MM.1S (cell line): ENCODE results near the gene TMPRSS11F.
A peak's percentile ranks its signal among the peaks of the same experiment; 100 is the strongest.
"Not testable (repeated sequence)": the region's sequence is repeated elsewhere in the genome, so short reads cannot be mapped to it uniquely, and the experiment has no call there.

Source experiments
- DNase-seq: peaks from one replicate; pipeline ENCODE4 v3.0.0-alpha.2; 2015
- H2AFZ ChIP-seq: fragments of 300-600 bp; sonication (generic); 2 replicates; pipeline ENCODE4 v1.6.0; 2016; ENCODE audit warnings: antibody characterized with exemption, low read length
- H3F3A ChIP-seq: fragments of 300-600 bp; sonication (generic); 2 replicates; pipeline ENCODE4 v1.6.1; 2016; ENCODE audit warnings: mild to moderate bottlenecking, antibody characterized with exemption, low read length, moderate library complexity, mixed read lengths; ENCODE audit not compliant: insufficient read depth
- H3K27ac ChIP-seq: fragments of 300-600 bp; sonication (generic); 2 replicates; pipeline ENCODE4 v1.5.1; 2016; ENCODE audit warnings: mild to moderate bottlenecking, low read length
- H3K27me3 ChIP-seq: fragments of 300-600 bp; sonication (generic); replicated peaks from 2 replicates; pipeline ENCODE4 v1.6.0; 2016; ENCODE audit warnings: low read length; ENCODE audit not compliant: insufficient read depth
- H3K36me3 ChIP-seq: fragments of 300-600 bp; sonication (generic); replicated peaks from 2 replicates; pipeline ENCODE4 v1.6.1; 2016; ENCODE audit warnings: mild to moderate bottlenecking, low read length, mixed read lengths; ENCODE audit not compliant: insufficient read depth
- H3K4me1 ChIP-seq: fragments of 300-600 bp; sonication (generic); 2 replicates; pipeline ENCODE4 v1.6.1; 2016; ENCODE audit warnings: low read length, mixed read lengths
- H3K4me2 ChIP-seq: fragments of 300-600 bp; sonication (generic); 2 replicates; pipeline ENCODE4 v1.6.0; 2016; ENCODE audit warnings: low read depth, low read length
- H3K4me3 ChIP-seq: fragments of 300-600 bp; sonication (generic); 2 replicates; pipeline ENCODE4 v1.5.1; 2016; ENCODE audit warnings: low read length, mixed read lengths
- H3K79me2 ChIP-seq: fragments of 300-600 bp; sonication (generic); 2 replicates; pipeline ENCODE4 v1.6.1; 2016; ENCODE audit warnings: mixed run types, low read length, mixed read lengths
- H3K9ac ChIP-seq: fragments of 300-600 bp; sonication (generic); 2 replicates; pipeline ENCODE4 v1.6.1; 2016; ENCODE audit warnings: low read length, mixed read lengths
- H3K9me2 ChIP-seq: fragments of 300-600 bp; sonication (generic); replicated peaks from 2 replicates; pipeline ENCODE4 v1.6.1; 2016; ENCODE audit warnings: mild to moderate bottlenecking, low read length, mixed read lengths; ENCODE audit not compliant: insufficient read depth
- H3K9me3 ChIP-seq: fragments of 300-600 bp; sonication (generic); replicated peaks from 2 replicates; pipeline ENCODE4 v1.6.1; 2016; ENCODE audit warnings: mild to moderate bottlenecking, low read length, mixed read lengths; ENCODE audit not compliant: insufficient read depth
- H4K20me1 ChIP-seq: fragments of 300-600 bp; sonication (generic); 2 replicates; pipeline ENCODE4 v1.6.1; 2016; ENCODE audit warnings: mild to moderate bottlenecking, low read length, moderate library complexity, mixed read lengths; ENCODE audit not compliant: insufficient read depth
- EZH2 ChIP-seq: fragments of 300-600 bp; sonication (generic); optimal IDR thresholded peaks from 2 replicates; pipeline ENCODE3; 2017; ENCODE audit warnings: low read depth, mild to moderate bottlenecking, antibody characterized with exemption, low read length, mixed read lengths
- EZH2phosphoT487 ChIP-seq: fragments of 300-600 bp; sonication (generic); IDR thresholded peaks from 2 replicates; pipeline ENCODE4 v1.6.1; 2018; ENCODE audit warnings: antibody characterized with exemption, low read length
- TF ChIP-seq, protein P1 (sequence below): fragments of 300-600 bp; sonication (generic); IDR thresholded peaks from 2 replicates; pipeline ENCODE4 v1.5.1; 2016; ENCODE audit warnings: antibody characterized with exemption, low read length, mixed read lengths

The TMPRSS11F gene

GRCh38 chr4:68175562-68176155, 46.0 kb upstream of the TMPRSS11F start:
- Histone ChIP-seq H4K20me1 (no peaks in the 10 kb centered on the region), H3K27me3 (no peaks in the 10 kb centered on the region), H3K9me3 (no peaks in the 10 kb centered on the region), H2AFZ (no peak overlapping the region), H3K4me1 (no peaks in the 10 kb centered on the region), H3F3A (no peaks in the 10 kb centered on the region), H3K4me2 (no peak overlapping the region), H3K27ac (no peak overlapping the region), H3K9me2 (no peaks in the 10 kb centered on the region), H3K4me3 (no peak overlapping the region), H3K36me3 (no peaks in the 10 kb centered on the region), H3K79me2 (no peaks in the 10 kb centered on the region), H3K9ac (no peak overlapping the region)
- DNase-seq = peak; percentile 74
- TF ChIP-seq EZH2phosphoT487 (no peak), EZH2 (no peak)
- TF ChIP-seq, protein P1, sequence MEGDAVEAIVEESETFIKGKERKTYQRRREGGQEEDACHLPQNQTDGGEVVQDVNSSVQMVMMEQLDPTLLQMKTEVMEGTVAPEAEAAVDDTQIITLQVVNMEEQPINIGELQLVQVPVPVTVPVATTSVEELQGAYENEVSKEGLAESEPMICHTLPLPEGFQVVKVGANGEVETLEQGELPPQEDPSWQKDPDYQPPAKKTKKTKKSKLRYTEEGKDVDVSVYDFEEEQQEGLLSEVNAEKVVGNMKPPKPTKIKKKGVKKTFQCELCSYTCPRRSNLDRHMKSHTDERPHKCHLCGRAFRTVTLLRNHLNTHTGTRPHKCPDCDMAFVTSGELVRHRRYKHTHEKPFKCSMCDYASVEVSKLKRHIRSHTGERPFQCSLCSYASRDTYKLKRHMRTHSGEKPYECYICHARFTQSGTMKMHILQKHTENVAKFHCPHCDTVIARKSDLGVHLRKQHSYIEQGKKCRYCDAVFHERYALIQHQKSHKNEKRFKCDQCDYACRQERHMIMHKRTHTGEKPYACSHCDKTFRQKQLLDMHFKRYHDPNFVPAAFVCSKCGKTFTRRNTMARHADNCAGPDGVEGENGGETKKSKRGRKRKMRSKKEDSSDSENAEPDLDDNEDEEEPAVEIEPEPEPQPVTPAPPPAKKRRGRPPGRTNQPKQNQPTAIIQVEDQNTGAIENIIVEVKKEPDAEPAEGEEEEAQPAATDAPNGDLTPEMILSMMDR = peak; percentile 74

DNA sequence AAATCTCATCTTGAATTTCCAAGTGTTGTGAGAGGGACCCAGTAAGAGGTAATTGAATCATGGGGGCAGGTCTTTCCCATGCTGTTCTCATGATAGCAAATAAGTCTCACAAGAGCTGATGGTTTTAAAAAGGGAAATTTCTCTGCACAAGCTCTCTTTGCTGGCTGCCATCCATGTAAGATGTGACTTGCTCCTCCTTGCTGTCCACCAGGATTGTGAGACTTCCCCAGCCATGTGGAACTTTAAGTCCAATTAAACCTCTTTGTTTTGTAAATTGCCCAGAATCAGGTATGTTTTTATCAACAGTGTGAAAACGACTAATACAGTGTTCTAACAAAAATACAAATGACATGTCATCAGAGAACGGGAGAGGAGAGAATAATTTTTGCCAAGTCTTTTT, 44.7 kb upstream of the TMPRSS11F start:
- not testable (repeated sequence) for H3F3A ChIP-seq, H3K27me3 ChIP-seq, H2AFZ ChIP-seq, H3K79me2 ChIP-seq, H3K27ac ChIP-seq, H3K9ac ChIP-seq, H3K4me1 ChIP-seq, DNase-seq, H3K36me3 ChIP-seq, H3K4me2 ChIP-seq, H4K20me1 ChIP-seq, H3K9me3 ChIP-seq, H3K9me2 ChIP-seq, H3K4me3 ChIP-seq

DNA sequence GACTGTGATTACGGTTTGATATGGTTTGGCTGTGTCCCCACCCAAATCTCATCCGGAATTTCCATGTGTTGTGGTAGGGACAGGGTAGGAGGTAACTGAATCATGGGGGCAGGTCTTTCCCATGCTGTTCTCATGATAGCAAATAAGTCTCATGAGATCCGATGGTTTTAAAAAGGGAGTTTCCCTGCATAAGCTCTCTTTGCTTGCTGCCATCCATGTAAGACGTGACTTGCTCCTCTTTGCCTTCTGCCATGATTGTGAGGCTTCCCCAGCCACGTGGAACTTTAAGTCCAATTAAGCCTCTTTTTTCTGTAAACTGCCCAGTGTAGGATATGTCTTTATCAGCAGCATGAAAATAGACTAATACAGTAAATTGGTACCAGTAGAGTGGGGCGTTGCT, 42.5 kb upstream of the TMPRSS11F start:
- not testable (repeated sequence) for H3K79me2 ChIP-seq, H4K20me1 ChIP-seq, H3F3A ChIP-seq, H3K9me3 ChIP-seq, H3K27ac ChIP-seq, H3K4me1 ChIP-seq, H3K27me3 ChIP-seq, H2AFZ ChIP-seq, H3K9ac ChIP-seq, H3K9me2 ChIP-seq, H3K4me2 ChIP-seq, H3K4me3 ChIP-seq, H3K36me3 ChIP-seq, DNase-seq

DNA sequence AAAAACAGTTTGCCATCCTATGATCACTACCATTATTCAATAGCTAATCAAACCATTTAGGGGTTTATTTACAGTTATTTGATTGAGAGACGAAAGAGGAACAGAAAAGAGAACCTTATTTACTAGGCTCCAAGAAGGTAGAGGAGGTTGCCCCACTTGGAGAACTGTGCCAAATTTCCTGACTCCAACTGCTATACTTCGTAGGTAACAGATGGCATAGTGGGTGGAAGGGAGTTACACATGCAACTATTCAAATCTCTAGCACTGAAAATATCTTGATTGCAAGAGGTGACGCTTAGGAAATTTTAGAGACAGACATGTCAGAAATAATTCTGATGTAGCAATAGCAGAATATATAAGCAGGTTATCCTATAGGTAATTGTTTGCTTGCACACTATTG, 38.0 kb upstream of the TMPRSS11F start:
- H3K9ac ChIP-seq = no peak overlapping the region
- no peak overlapping the region for H3K4me2 ChIP-seq
- no peak overlapping the region for H3K27ac ChIP-seq
- H3K9me2 ChIP-seq = no peaks in the 10 kb centered on the region
- H2AFZ ChIP-seq = no peak overlapping the region
- H3K36me3 ChIP-seq = no peaks in the 10 kb centered on the region
- no peaks in the 10 kb centered on the region for H3K4me1 ChIP-seq
- H3K79me2 ChIP-seq = no peaks in the 10 kb centered on the region
- no peaks in the 10 kb centered on the region for H3K27me3 ChIP-seq
- no peaks in the 10 kb centered on the region for H3F3A ChIP-seq
- no peak for DNase-seq
- H3K4me3 ChIP-seq = no peak overlapping the region
- H3K9me3 ChIP-seq = no peaks in the 10 kb centered on the region
- no peaks in the 10 kb centered on the region for H4K20me1 ChIP-seq
- TF ChIP-seq EZH2 (no peak), EZH2phosphoT487 (no peak)
- TF ChIP-seq, protein P1 = no peak
